Sigmoid colon (tissue), 4 donors: ENCODE results near the gene FGFR2.

Source experiments
- EP300 ChIP-seq, 4 donors: sonication (generic); formaldehyde crosslinking; IDR thresholded peaks; one replicate each; pipeline ENCODE4 v1.6.1; 2017; ENCODE audit warnings: antibody characterized with exemption in 4 of 4
- POLR2A ChIP-seq, 2 donors: fragments of 450-650 bp; IDR thresholded peaks; one replicate each; pipeline ENCODE4 v1.6.1; 2016; ENCODE audit warnings: antibody characterized with exemption in 2 of 2, mild to moderate bottlenecking in 2 of 2, moderate library complexity in 2 of 2
- TF ChIP-seq, protein P1 (sequence below), 4 experiments: fragments of 450-650 bp in 3 of 4; fragments of 200-600 bp in 1 of 4; IDR thresholded peaks; one replicate each; pipeline ENCODE4 v1.5.1; 2016 to 2019; ENCODE audit warnings: antibody characterized with exemption in 4 of 4, mild to moderate bottlenecking in 3 of 4, moderate library complexity in 2 of 4

DNA sequence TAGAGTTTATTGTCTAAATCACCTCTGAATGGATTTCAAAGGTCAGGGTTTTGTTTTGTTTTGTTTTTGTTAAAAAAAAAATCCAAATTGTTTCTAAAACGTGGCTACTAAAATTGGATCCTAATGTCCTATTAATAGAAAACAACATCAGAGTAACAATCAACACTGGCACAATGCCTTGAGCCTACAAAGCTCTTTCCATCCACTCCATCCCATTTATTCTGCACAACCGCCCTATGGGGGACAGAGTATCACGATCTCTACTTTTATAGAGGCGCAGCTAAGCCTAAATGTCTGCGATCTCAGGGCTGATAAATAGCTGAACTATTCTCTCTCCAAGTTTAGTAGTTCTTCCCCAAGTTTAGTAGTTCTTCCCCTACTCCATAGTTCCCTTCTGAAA, 78.8 kb downstream of the FGFR2 start:
- TF ChIP-seq, protein P1, sequence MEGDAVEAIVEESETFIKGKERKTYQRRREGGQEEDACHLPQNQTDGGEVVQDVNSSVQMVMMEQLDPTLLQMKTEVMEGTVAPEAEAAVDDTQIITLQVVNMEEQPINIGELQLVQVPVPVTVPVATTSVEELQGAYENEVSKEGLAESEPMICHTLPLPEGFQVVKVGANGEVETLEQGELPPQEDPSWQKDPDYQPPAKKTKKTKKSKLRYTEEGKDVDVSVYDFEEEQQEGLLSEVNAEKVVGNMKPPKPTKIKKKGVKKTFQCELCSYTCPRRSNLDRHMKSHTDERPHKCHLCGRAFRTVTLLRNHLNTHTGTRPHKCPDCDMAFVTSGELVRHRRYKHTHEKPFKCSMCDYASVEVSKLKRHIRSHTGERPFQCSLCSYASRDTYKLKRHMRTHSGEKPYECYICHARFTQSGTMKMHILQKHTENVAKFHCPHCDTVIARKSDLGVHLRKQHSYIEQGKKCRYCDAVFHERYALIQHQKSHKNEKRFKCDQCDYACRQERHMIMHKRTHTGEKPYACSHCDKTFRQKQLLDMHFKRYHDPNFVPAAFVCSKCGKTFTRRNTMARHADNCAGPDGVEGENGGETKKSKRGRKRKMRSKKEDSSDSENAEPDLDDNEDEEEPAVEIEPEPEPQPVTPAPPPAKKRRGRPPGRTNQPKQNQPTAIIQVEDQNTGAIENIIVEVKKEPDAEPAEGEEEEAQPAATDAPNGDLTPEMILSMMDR (IDR thresholded peaks at IDR 0.05) = no peak
- TF ChIP-seq EP300 (IDR thresholded peaks at IDR 0.05) (no peak), POLR2A (IDR thresholded peaks at IDR 0.05) (no peak)
